ENCODE data around the gene BTBD9. TPM values are rescaled to one million over a fixed set of nuclear protein-coding genes. Genes with fewer than 3 reads are reported as not detected.

Gene BTBD9
- total and polyA plus RNA-seq, 2 donors (not counting 3 experiments of a cell fraction or from before 2014, with no cell fraction given), result 4.9 to 15.0 TPM

GRCh38 chr6:38131527-38131965 is 508.2 kb downstream of the BTBD9 start:
- peak; percentile 8 for FAIRE-seq
- TF ChIP-seq MYC (IDR thresholded peaks at IDR 0.05; ENCODE audit: low read depth, low read length) (no peak), CTCF (IDR thresholded peaks at IDR 0.05; ENCODE audit: extremely low read depth in 1 of 2, insufficient read depth in 1 of 2, low read depth in 1 of 2, low read length in 2 of 2) (no peak)
- CTCF ChIA-PET, result no interaction called here
- no peaks in the 10 kb centered on the region for H4K20me1 ChIP-seq (replicated peaks; ENCODE audit: control insufficient read depth, extremely low read depth, insufficient read depth, low read length)
- H3K4me1 ChIP-seq (ENCODE audit: control insufficient read depth, extremely low read depth, insufficient read depth, low read length), result no peaks in the 10 kb centered on the region
- H3K4me2 ChIP-seq (ENCODE audit: insufficient read depth, low read length), result no peak overlapping the region
- intact Hi-C loops (cut with micrococcal nuclease), result no loop called here
- H3K4me3 ChIP-seq (replicated peaks in 1 of 3; ENCODE audit: insufficient read depth in 1 of 3, low read depth in 1 of 3, low read length in 3 of 3), result no peak overlapping the region
- peaks cover 18% of the 10 kb centered on the region for H3K79me2 ChIP-seq (ENCODE audit: control insufficient read depth, insufficient read depth, low read length)
- H3K36me3 ChIP-seq (ENCODE audit: control insufficient read depth in 2 of 2, extremely low read depth in 1 of 2, insufficient read depth in 2 of 2, low read length in 2 of 2), result peaks cover 0 to 2% of the 10 kb centered on the region in 2 experiments
- no TSS peak for BruUV-seq (replicated peaks)
- no peak overlapping the region for H3K9ac ChIP-seq (replicated peaks; ENCODE audit: extremely low read depth, insufficient read depth, low read length)
- no peaks in the 10 kb centered on the region for H3K9me3 ChIP-seq (replicated peaks; ENCODE audit: control insufficient read depth, insufficient read depth, low read length)
- no peak overlapping the region for H3K27ac ChIP-seq (ENCODE audit: insufficient read depth, low read depth, low read length)
- dilution Hi-C loops (cut with MboI; ENCODE audit: extremely low pct_ligation_motif_present, low sequenced_read_pairs), result no loop called here
- no peak overlapping the region for H2AFZ ChIP-seq (ENCODE audit: low read depth, low read length)
- H3K9me1 ChIP-seq (replicated peaks; ENCODE audit: control insufficient read depth, extremely low read depth, insufficient read depth, low read length), result no peaks in the 10 kb centered on the region
- no peak for DNase-seq (ENCODE audit: low read depth, low spot score)
- no peaks in the 10 kb centered on the region for H3K27me3 ChIP-seq (ENCODE audit: control insufficient read depth in 2 of 2, insufficient read depth in 2 of 2, low read length in 2 of 2)
- POLR2A ChIA-PET, result no interaction called here

- no peak overlapping the region for H3K9ac ChIP-seq (replicated peaks; ENCODE audit: extremely low read depth, insufficient read depth, low read length)
- CTCF ChIA-PET, result interaction anchor here (0.8 to 1.5 kb wide), 5 partner anchors 8 to 367 kb away, joined by 3 to 5 read pairs (median 3); no protein-coding TSS in a partner anchor
- intact Hi-C loops (cut with micrococcal nuclease), result no loop called here
Measured at GRCh38 chr6:38127284-38127683, 512.4 kb downstream of the BTBD9 start.

More at GRCh38 chr6:38127284-38127683, 512.4 kb downstream of the BTBD9 start:
- no peaks in the 10 kb centered on the region for H3K4me1 ChIP-seq (ENCODE audit: control insufficient read depth, extremely low read depth, insufficient read depth, low read length)
- no peaks in the 10 kb centered on the region for H3K27me3 ChIP-seq (ENCODE audit: control insufficient read depth in 2 of 2, insufficient read depth in 2 of 2, low read length in 2 of 2)
- H3K36me3 ChIP-seq (ENCODE audit: control insufficient read depth in 2 of 2, extremely low read depth in 1 of 2, insufficient read depth in 2 of 2, low read length in 2 of 2), result no peaks in the 10 kb centered on the region
- TF ChIP-seq POLR2AphosphoS5 (IDR thresholded peaks at IDR 0.05; ENCODE audit: insufficient read depth, low read depth, low read length), result no peak
- no peak for TF ChIP-seq MYC (IDR thresholded peaks at IDR 0.05; ENCODE audit: low read depth, low read length)
- TF ChIP-seq POLR2A (IDR thresholded peaks at IDR 0.05; ENCODE audit: low read depth, low read length), result no peak
- no peak for TF ChIP-seq FOS (IDR thresholded peaks at IDR 0.05; ENCODE audit: borderline replicate concordance, insufficient read depth, low read length)
- TF ChIP-seq EZH2 (IDR thresholded peaks at IDR 0.05; ENCODE audit: borderline replicate concordance, low read depth, low read length, severe bottlenecking), result no peak
- TF ChIP-seq CTCF (IDR thresholded peaks at IDR 0.05; ENCODE audit: extremely low read depth in 1 of 2, insufficient read depth in 1 of 2, low read depth in 1 of 2, low read length in 2 of 2), result no peak
- TF ChIP-seq MAX (IDR thresholded peaks at IDR 0.05; ENCODE audit: insufficient read depth, insufficient read length), result no peak
- no peak for TF ChIP-seq JUN (IDR thresholded peaks at IDR 0.05; ENCODE audit: borderline replicate concordance, insufficient read depth, insufficient read length, low read depth)
- TF ChIP-seq GATA2 (IDR thresholded peaks at IDR 0.05; ENCODE audit: insufficient read depth, insufficient read length, low read depth, low read length), result no peak
- no peaks in the 10 kb centered on the region for H3K9me3 ChIP-seq (replicated peaks; ENCODE audit: control insufficient read depth, insufficient read depth, low read length)
- POLR2A ChIA-PET, result no interaction called here
- no peak overlapping the region for H3K4me2 ChIP-seq (ENCODE audit: insufficient read depth, low read length)
- no peak overlapping the region for H2AFZ ChIP-seq (ENCODE audit: low read depth, low read length)
- H3K4me3 ChIP-seq (replicated peaks in 1 of 3; ENCODE audit: insufficient read depth in 1 of 3, low read depth in 1 of 3, low read length in 3 of 3), result no peak overlapping the region
- peaks cover 14% of the 10 kb centered on the region for H3K79me2 ChIP-seq (ENCODE audit: control insufficient read depth, insufficient read depth, low read length)
- H3K9me1 ChIP-seq (replicated peaks; ENCODE audit: control insufficient read depth, extremely low read depth, insufficient read depth, low read length), result no peaks in the 10 kb centered on the region
- DNase-seq (ENCODE audit: low read depth, low spot score) (no peak), FAIRE-seq (no peak)
- H4K20me1 ChIP-seq (replicated peaks; ENCODE audit: control insufficient read depth, extremely low read depth, insufficient read depth, low read length), result no peaks in the 10 kb centered on the region
- no TSS peak for BruUV-seq (replicated peaks)
- dilution Hi-C loops (cut with MboI; ENCODE audit: extremely low pct_ligation_motif_present, low sequenced_read_pairs), result no loop called here
- no peak overlapping the region for H3K27ac ChIP-seq (ENCODE audit: insufficient read depth, low read depth, low read length)

All from endothelial cell of umbilical vein (primary cell).